Stimulated activated CD4-positive, alpha-beta T cell treated with anti-CD3 and anti-CD28 coated beads, Interleukin-12 subunit alpha, Interleukin-12 subunit beta, amount 100 ng/mL, for 24 hours (primary cell): ENCODE results near the gene IFNLR1.
A peak's percentile ranks its signal among the peaks of the same experiment; 100 is the strongest.

Source experiments
- DNase-seq, 2 experiments: peaks; one replicate each; pipeline ENCODE4 v3.0.0-alpha.2; 2020; ENCODE audit warnings: low read depth in 2 of 2

The IFNLR1 gene

GRCh38 chr1:24121406-24121805, 65.7 kb downstream of the IFNLR1 start:
- no peak for DNase-seq

- no peak for DNase-seq
Measured at GRCh38 chr1:24120965-24121364, 66.1 kb downstream of the IFNLR1 start.

- no peak for DNase-seq
Measured at GRCh38 chr1:24119859-24120756, 67.0 kb downstream of the IFNLR1 start.

GRCh38 chr1:24119489-24119858, 67.6 kb downstream of the IFNLR1 start:
- no peak for DNase-seq

- no peak for DNase-seq
Measured at GRCh38 chr1:24118410-24119242, 68.5 kb downstream of the IFNLR1 start.

- no peak for DNase-seq
Measured at GRCh38 chr1:24117722-24118409, 69.2 kb downstream of the IFNLR1 start.

GRCh38 chr1:24117132-24117531, 70.0 kb downstream of the IFNLR1 start:
- no peak for DNase-seq

- no peak for DNase-seq
Measured at GRCh38 chr1:24114753-24115152, 72.3 kb downstream of the IFNLR1 start.

GRCh38 chr1:24113641-24114033, 73.5 kb downstream of the IFNLR1 start:
- DNase-seq: no peak

- DNase-seq: peak; percentile 10 to 44
Measured at GRCh38 chr1:24111996-24112779, 74.9 kb downstream of the IFNLR1 start, which contains the start of gene MYOM3. Gene MYOM3 (minus strand): TSS chr1:24112135. CDS start chr1:24108636, 3,499 bp downstream.

GRCh38 chr1:24111262-24111995, 75.7 kb downstream of the IFNLR1 start:
- DNase-seq: no peak

GRCh38 chr1:24110642-24111261, 76.3 kb downstream of the IFNLR1 start:
- no peak for DNase-seq

- DNase-seq: no peak
Measured at GRCh38 chr1:24109686-24110475, 77.2 kb downstream of the IFNLR1 start.

GRCh38 chr1:24109166-24109483, 78.0 kb downstream of the IFNLR1 start:
- DNase-seq: no peak

- no peak for DNase-seq
Measured at GRCh38 chr1:24108334-24109165, 78.5 kb downstream of the IFNLR1 start.

GRCh38 chr1:24107462-24108138, 79.5 kb downstream of the IFNLR1 start:
- no peak for DNase-seq

- DNase-seq: no peak
Measured at GRCh38 chr1:24105368-24106160, 81.5 kb downstream of the IFNLR1 start.
